Measurements from ENCODE around the gene POGZ. TPM values are rescaled to one million over a fixed set of nuclear protein-coding genes. Genes with fewer than 3 reads are reported as not detected.

Gene POGZ, protein sequence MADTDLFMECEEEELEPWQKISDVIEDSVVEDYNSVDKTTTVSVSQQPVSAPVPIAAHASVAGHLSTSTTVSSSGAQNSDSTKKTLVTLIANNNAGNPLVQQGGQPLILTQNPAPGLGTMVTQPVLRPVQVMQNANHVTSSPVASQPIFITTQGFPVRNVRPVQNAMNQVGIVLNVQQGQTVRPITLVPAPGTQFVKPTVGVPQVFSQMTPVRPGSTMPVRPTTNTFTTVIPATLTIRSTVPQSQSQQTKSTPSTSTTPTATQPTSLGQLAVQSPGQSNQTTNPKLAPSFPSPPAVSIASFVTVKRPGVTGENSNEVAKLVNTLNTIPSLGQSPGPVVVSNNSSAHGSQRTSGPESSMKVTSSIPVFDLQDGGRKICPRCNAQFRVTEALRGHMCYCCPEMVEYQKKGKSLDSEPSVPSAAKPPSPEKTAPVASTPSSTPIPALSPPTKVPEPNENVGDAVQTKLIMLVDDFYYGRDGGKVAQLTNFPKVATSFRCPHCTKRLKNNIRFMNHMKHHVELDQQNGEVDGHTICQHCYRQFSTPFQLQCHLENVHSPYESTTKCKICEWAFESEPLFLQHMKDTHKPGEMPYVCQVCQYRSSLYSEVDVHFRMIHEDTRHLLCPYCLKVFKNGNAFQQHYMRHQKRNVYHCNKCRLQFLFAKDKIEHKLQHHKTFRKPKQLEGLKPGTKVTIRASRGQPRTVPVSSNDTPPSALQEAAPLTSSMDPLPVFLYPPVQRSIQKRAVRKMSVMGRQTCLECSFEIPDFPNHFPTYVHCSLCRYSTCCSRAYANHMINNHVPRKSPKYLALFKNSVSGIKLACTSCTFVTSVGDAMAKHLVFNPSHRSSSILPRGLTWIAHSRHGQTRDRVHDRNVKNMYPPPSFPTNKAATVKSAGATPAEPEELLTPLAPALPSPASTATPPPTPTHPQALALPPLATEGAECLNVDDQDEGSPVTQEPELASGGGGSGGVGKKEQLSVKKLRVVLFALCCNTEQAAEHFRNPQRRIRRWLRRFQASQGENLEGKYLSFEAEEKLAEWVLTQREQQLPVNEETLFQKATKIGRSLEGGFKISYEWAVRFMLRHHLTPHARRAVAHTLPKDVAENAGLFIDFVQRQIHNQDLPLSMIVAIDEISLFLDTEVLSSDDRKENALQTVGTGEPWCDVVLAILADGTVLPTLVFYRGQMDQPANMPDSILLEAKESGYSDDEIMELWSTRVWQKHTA (N-terminal part only)
- total RNA-seq = 12.2 and 16.9 TPM in 2 replicates

GRCh38 chr1:151459331-151460046 lies at the start of gene POGZ:
POGZ (minus strand) TSS chr1:151459494; CDS start chr1:151442204, 17,290 bp downstream.
- peak; percentile 94 for DNase-seq (ENCODE audit: low read depth, low spot score)

- DNase-seq (ENCODE audit: low read depth, low spot score) = no peak
These were observed 49.5 kb upstream of the POGZ start for GRCh38 chr1:151508833-151509232.

DNA sequence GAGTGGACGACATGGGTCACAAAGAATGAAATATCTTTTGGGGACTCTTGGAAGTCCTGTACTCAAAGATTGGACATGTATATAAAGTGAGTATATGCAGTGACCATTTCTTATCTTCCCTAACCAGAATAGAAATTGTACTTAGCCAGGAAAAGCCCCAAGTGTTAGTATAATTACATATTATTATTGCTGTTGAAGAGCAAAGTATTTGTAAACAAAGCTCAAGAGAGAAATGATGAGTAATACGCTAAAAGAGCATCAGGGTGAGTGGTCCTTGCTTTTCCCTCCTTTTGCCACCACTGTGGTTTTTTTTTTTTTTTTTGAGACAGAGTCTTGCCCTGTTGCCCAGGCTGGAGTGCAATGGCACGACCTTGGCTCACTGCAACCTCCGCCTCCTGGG lies 45.5 kb upstream of the POGZ start:
- DNase-seq (ENCODE audit: low read depth, low spot score) = no peak

- no peak for DNase-seq (ENCODE audit: low read depth, low spot score)
These were observed 45.0 kb upstream of the POGZ start for GRCh38 chr1:151504252-151504651.

GRCh38 chr1:151502859-151503780 lies 43.8 kb upstream of the POGZ start:
- no peak for DNase-seq (ENCODE audit: low read depth, low spot score)

DNA sequence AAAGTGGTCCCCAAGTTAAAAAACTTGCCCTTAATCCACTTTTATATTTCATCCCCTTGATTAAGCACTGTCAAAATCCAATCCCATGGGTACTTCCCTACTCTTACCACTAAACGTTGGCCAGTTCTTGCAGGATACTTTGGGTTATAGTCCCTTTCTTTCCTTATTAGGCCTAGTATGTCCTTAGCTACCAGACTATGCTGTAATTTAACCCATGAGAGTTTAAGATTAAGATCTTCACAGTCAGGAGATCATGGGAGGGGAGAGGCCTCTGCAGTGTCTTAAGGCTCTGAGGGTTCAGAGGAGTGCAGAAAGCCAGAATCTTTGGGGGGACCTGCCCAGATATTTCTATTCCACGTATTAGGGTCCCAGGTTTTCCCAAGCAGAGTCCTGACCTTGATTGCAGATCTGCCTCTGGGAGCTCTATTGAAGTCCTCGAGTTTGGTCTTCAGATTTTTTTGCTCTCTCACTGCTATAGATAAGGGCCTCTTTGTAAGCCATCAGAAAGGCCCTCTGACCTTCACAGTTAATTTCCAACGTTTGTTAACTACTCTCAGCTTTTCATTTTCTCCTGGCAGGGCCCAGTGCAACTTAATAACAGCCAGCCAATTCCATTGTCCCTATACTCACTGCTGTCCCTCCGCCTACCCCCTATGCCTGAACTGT lies 42.9 kb upstream of the POGZ start:
- DNase-seq (ENCODE audit: low read depth, low spot score) = no peak

DNA sequence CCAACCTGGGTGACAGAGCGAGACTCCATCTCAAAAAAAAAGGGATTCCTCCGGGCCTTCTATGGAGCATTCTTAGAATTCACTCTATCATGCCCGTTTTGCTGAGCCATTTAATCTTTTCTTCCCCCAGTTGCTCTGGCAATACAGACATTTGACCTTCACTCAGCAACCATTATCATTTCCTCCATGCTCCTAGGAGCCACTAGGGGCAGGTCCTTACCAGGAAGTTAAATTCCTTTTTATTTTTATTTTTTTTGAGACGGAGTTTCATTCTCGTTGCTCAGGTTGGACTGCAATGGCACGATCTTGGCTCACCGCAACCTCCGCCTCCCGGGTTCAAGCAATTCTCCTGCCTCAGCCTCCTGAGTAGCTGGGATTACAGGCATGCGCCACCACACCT lies 42.2 kb upstream of the POGZ start:
- DNase-seq (ENCODE audit: low read depth, low spot score) = no peak

DNA sequence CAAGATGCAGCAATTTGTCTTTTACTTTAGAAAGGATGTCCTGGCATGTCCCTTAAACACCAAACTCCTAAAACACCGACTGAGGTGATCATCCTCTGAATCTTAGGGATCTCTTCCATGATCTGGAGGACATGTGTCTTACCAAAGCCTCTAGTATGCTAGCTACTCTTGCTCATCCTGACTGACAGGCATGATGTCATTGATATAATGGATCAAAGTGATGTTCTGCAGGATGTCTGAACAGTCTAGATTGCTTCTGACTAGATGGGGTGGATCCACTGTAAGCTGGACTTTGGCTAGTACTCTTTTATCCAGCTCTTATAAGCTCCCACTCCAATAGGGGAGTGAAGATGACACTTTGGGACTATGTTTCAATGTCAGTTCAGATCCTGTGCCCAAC lies 40.6 kb upstream of the POGZ start:
- no peak for DNase-seq (ENCODE audit: low read depth, low spot score)

GRCh38 chr1:151499365-151499764 lies 40.1 kb upstream of the POGZ start:
- DNase-seq (ENCODE audit: low read depth, low spot score) = no peak

DNA sequence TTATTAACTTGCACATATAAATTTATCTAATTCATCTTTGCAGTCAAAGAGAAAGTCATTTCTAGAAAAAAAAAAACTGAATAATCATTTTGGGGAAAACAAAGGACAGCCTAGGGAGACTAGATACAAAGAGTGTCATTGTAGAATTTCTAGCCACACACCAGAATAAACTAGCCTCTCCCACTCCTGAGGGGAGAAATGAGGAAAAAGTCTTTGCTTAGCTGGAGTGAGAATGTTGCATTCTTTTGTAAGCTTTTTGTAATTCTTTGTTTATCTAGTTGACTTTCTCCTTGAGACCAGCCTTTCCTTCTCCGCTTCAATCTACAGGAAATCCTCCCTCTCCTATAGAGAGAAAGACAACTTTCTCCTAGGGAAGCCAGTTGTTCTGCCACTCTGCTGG lies 36.0 kb upstream of the POGZ start:
- no peak for DNase-seq (ENCODE audit: low read depth, low spot score)

- peak; percentile 50 for DNase-seq (ENCODE audit: low read depth, low spot score)
These were observed 35.5 kb upstream of the POGZ start for GRCh38 chr1:151494741-151495281.

DNA sequence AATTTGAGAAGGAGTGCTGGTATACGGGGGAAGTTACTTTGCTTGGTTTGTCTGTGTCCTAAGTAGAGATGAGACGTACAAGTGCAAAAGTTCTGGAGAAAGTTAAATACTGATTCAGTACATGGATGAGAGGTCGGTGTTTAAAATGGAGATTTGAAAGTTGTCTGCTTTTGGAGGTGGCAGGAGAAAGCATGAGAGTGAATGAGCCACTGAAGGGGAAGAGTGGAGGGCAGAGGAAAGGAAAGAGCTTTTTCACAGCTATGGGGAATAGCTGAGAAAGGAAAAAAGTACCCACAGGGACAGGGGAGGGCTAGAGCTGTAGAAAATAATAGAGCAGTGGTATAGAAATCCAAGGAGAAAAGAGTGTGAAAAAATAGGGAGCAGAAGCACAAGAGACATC lies 33.7 kb upstream of the POGZ start:
- DNase-seq (ENCODE audit: low read depth, low spot score) = no peak

GRCh38 chr1:151492120-151492519 lies 32.8 kb upstream of the POGZ start:
- no peak for DNase-seq (ENCODE audit: low read depth, low spot score)

GRCh38 chr1:151491641-151492040 lies 32.3 kb upstream of the POGZ start:
- no peak for DNase-seq (ENCODE audit: low read depth, low spot score)

DNA sequence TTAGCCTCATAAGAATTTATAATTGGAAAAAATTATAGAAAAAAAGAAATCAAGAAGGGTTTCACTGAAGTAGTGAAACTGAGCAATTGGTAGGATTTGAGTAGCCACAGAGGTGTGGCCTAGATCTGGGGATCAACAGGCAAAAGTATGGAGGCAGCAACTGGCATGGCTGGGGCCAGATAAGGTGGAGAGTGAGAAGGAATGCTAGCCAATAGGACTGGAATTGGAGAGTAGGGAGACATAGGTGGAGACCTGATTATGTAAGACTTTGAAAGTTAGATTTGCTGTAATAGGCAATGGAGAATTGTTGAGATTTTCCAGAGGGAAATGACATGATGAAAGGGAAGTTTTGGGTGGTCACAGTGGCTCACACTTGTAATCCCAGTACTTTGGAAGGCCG lies 27.3 kb upstream of the POGZ start:
- no peak for DNase-seq (ENCODE audit: low read depth, low spot score)

DNA sequence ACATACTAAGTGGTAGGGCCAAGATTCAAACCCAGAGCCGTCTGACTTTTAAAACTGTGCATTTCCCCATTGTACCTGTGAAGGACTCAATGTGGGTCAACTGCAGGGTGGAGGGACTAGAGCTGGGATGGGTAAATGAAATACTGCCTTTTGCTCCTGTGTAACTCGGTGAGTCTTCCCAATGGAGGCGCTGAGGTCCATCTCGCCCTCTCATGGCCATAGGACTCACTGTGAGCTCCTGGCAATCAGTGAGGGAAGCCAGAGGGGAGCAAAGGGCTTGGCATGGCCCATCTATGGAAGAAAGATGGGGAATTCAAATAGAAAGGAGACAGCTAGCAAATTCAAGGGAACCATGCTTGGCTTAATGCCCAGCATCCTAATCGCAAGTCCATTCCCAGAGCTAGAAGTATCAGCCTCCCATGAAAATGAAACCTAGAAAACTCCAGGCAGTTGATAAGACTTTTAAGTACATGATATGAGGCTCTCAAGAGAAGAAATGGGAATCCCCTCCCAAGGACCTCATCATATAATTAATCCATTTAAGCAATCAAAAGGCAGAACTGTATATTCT lies 26.5 kb upstream of the POGZ start:
- no peak for DNase-seq (ENCODE audit: low read depth, low spot score)

DNA sequence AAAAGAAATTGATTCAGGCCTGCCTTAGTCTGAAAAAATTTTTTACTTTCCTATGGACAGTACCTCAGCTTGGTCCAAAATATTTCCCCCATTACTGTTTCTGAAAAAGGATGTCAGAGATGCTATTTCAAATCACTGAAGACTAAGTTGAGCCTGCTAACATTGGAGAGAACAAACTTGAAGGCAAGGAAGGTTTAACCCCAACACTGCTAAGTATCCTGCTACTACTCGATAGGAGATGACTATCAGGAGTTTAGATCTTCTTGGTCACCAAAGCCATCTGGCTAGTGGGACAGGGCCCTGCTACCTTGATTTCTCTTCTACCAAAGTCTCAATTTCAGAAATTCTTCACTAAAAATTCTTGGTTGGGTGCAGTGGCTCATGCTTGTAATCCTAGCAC lies 22.7 kb upstream of the POGZ start:
- DNase-seq (ENCODE audit: low read depth, low spot score) = no peak

DNA sequence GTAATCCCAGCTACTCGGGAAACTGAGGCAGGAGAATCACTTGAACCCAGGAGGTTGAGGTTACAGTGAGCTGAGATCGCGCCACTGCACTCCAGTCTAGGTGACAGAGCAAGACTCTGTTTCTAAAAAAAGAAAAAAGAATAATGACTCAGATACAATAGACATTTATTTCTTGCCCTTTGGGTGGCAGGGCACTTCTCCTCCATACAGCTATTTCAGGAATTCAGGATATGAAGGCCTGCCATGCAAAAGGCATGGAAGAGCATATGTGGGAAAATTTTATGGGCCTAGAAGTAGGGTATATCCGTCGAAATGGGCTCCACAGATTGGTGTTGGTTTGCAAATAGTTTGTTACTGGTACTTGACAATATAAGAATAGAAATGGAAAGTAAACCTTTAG lies 20.2 kb upstream of the POGZ start:
- DNase-seq (ENCODE audit: low read depth, low spot score) = no peak

DNA sequence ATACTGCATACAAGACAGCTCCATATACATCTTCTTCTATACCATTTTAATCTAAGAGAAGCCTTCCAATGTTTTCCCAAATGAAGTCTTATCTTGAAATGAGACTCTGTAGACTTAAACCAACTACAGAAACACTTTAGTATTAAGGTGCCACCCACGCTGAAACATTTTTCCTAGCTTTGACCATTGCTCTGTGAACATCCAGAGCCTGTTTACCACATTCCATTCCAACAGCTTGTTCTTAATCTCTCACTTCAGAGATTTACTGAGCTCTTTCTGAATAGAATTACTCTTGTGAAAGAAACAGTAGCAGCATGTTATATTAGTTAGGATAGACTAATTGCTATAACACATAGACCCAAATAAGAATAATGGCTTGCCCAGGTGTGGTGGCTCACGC lies 19.6 kb upstream of the POGZ start:
- no peak for DNase-seq (ENCODE audit: low read depth, low spot score)
